ENCODE results near the gene GPX3. TPM values are rescaled to one million over a fixed set of nuclear protein-coding genes. Genes with fewer than 3 reads are reported as not detected.

Gene GPX3
- total RNA-seq, 1 experiment from 2014 or later: 20.4 TPM

- no peak overlapping the region for H4K91ac ChIP-seq (ENCODE audit: insufficient read length, low read depth, low read length)
- TF ChIP-seq, protein P1, sequence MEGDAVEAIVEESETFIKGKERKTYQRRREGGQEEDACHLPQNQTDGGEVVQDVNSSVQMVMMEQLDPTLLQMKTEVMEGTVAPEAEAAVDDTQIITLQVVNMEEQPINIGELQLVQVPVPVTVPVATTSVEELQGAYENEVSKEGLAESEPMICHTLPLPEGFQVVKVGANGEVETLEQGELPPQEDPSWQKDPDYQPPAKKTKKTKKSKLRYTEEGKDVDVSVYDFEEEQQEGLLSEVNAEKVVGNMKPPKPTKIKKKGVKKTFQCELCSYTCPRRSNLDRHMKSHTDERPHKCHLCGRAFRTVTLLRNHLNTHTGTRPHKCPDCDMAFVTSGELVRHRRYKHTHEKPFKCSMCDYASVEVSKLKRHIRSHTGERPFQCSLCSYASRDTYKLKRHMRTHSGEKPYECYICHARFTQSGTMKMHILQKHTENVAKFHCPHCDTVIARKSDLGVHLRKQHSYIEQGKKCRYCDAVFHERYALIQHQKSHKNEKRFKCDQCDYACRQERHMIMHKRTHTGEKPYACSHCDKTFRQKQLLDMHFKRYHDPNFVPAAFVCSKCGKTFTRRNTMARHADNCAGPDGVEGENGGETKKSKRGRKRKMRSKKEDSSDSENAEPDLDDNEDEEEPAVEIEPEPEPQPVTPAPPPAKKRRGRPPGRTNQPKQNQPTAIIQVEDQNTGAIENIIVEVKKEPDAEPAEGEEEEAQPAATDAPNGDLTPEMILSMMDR (conservative IDR thresholded peaks at IDR 0.05): no peak
- no peak overlapping the region for H4K8ac ChIP-seq (replicated peaks; ENCODE audit: insufficient read length, low read depth, low read length)
- Mint-ChIP-seq H3K4me1 (peaks cover 21 to 24% of the 10 kb centered on the region in 2 experiments), H3K27ac (peak overlapping the region in 1 of 3 experiments; percentile 77; a peak in 2 of 7 replicates), H3K27me3 (ENCODE audit: low read depth) (no peaks in the 10 kb centered on the region), H3K36me3 (ENCODE audit: insufficient read depth in 1 of 3, low read depth in 3 of 3) (peaks cover 0 to 8% (median 6%) of the 10 kb centered on the region in 3 experiments; a peak in 5 of 7 replicates), H3K9me3 (no peaks in the 10 kb centered on the region), H3K4me3 (no peak overlapping the region)
- H2BK12ac ChIP-seq (ENCODE audit: insufficient read length, low read depth, low read length): no peak overlapping the region
- no peak overlapping the region for H3K4me2 ChIP-seq (ENCODE audit: insufficient read depth, insufficient read length, low read length)
- H3K56ac ChIP-seq (ENCODE audit: insufficient read length, low read depth, low read length): no peak overlapping the region
- H2AK5ac ChIP-seq (ENCODE audit: insufficient read length, low read length): no peak overlapping the region
- H3K23me2 ChIP-seq (ENCODE audit: insufficient read length, low read depth, low read length, poor library complexity, severe bottlenecking): no peaks in the 10 kb centered on the region
- H3K14ac ChIP-seq (ENCODE audit: insufficient read depth, low read length): no peak overlapping the region
- H2BK20ac ChIP-seq (ENCODE audit: low read depth, low read length, poor library complexity, severe bottlenecking): no peak overlapping the region
- H3K4me1 ChIP-seq (ENCODE audit: insufficient read depth, low read length): no peaks in the 10 kb centered on the region
- no peak overlapping the region for H2BK15ac ChIP-seq (ENCODE audit: low read depth, low read length)
- no peak for DNase-seq
- no peak overlapping the region for H2AFZ ChIP-seq (ENCODE audit: low read length)
- no peak overlapping the region for H4K5ac ChIP-seq (ENCODE audit: insufficient read length, low read depth, low read length)
- no peak overlapping the region for H3K4ac ChIP-seq (ENCODE audit: low read depth, low read length)
- H2BK120ac ChIP-seq (ENCODE audit: low read depth, low read length, poor library complexity, severe bottlenecking): no peak overlapping the region
- no peak overlapping the region for H3T11ph ChIP-seq (ENCODE audit: low read length)
- H3K27ac ChIP-seq (ENCODE audit: insufficient read length, low read depth, low read length): no peak overlapping the region
- no peaks in the 10 kb centered on the region for H3K27me3 ChIP-seq (ENCODE audit: insufficient read depth, low read length)
- no peak overlapping the region for H2BK5ac ChIP-seq (ENCODE audit: insufficient read length, low read length)
- H3K9ac ChIP-seq (ENCODE audit: extremely low read depth, insufficient read length, low read length): no peak overlapping the region
- no peak overlapping the region for H3K18ac ChIP-seq (ENCODE audit: insufficient read length, low read depth, low read length)
- no peak overlapping the region for H3K23ac ChIP-seq (ENCODE audit: insufficient read length, low read depth, low read length)
- no peaks in the 10 kb centered on the region for H3K9me3 ChIP-seq (ENCODE audit: control insufficient read depth, low read depth, low read length)
- H3K79me2 ChIP-seq (ENCODE audit: insufficient read depth, low read length): no peaks in the 10 kb centered on the region
- no CpG with 5 or more reads among the region's 12 CpGs for WGBS (ENCODE audit: extremely low coverage, insufficient read length, low lambda C conversion rate)
- peaks cover 2% of the 10 kb centered on the region for H3K79me1 ChIP-seq (ENCODE audit: insufficient read depth, low read depth, low read length, poor library complexity, severe bottlenecking)
- H4K20me1 ChIP-seq (ENCODE audit: control insufficient read depth, insufficient read depth, insufficient read length): no peaks in the 10 kb centered on the region
Measured at GRCh38 chr5:151068433-151069197, 48.2 kb downstream of the GPX3 start.

Measured in H9 (cell line).